ENCODE measurements around the gene KCNB1.

DNA sequence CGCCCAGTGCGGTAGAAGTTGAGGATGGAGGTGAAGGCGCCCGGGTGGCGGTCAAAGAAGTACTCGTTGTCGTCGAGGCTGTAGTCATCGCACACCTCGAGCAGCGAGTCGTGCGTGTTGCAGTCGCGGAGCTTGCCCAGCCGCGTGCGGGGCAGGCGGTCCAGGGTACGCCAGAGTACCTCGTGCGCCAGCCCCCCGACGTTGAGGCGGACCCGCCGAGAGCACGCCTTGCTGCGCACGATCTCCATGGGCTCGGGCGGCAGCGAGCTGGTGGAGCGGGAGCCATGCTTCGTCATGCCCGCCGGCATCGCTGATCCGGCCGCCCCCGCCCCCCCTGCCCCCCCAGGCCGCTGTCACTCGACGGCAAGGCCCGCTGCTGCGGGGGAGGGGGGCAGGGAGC is 295 bp downstream of the KCNB1 start:
- TF ChIP-seq, protein P1, sequence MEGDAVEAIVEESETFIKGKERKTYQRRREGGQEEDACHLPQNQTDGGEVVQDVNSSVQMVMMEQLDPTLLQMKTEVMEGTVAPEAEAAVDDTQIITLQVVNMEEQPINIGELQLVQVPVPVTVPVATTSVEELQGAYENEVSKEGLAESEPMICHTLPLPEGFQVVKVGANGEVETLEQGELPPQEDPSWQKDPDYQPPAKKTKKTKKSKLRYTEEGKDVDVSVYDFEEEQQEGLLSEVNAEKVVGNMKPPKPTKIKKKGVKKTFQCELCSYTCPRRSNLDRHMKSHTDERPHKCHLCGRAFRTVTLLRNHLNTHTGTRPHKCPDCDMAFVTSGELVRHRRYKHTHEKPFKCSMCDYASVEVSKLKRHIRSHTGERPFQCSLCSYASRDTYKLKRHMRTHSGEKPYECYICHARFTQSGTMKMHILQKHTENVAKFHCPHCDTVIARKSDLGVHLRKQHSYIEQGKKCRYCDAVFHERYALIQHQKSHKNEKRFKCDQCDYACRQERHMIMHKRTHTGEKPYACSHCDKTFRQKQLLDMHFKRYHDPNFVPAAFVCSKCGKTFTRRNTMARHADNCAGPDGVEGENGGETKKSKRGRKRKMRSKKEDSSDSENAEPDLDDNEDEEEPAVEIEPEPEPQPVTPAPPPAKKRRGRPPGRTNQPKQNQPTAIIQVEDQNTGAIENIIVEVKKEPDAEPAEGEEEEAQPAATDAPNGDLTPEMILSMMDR (IDR thresholded peaks at IDR 0.05; ENCODE audit: low read depth, low read length, missing input control) = no peak
- TF ChIP-seq SP1 (IDR thresholded peaks at IDR 0.05) = no peak
- TF ChIP-seq, protein P2, sequence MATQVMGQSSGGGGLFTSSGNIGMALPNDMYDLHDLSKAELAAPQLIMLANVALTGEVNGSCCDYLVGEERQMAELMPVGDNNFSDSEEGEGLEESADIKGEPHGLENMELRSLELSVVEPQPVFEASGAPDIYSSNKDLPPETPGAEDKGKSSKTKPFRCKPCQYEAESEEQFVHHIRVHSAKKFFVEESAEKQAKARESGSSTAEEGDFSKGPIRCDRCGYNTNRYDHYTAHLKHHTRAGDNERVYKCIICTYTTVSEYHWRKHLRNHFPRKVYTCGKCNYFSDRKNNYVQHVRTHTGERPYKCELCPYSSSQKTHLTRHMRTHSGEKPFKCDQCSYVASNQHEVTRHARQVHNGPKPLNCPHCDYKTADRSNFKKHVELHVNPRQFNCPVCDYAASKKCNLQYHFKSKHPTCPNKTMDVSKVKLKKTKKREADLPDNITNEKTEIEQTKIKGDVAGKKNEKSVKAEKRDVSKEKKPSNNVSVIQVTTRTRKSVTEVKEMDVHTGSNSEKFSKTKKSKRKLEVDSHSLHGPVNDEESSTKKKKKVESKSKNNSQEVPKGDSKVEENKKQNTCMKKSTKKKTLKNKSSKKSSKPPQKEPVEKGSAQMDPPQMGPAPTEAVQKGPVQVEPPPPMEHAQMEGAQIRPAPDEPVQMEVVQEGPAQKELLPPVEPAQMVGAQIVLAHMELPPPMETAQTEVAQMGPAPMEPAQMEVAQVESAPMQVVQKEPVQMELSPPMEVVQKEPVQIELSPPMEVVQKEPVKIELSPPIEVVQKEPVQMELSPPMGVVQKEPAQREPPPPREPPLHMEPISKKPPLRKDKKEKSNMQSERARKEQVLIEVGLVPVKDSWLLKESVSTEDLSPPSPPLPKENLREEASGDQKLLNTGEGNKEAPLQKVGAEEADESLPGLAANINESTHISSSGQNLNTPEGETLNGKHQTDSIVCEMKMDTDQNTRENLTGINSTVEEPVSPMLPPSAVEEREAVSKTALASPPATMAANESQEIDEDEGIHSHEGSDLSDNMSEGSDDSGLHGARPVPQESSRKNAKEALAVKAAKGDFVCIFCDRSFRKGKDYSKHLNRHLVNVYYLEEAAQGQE (IDR thresholded peaks at IDR 0.05) = no peak
